ENCODE results near the gene IGFBP3. TPM values are rescaled to one million over a fixed set of nuclear protein-coding genes. Genes with fewer than 3 reads are reported as not detected.

Gene IGFBP3
- total and polyA plus RNA-seq, 8 donors, result 33.8 to 82.3 (median 48.9) TPM

- TF ChIP-seq, protein P1, sequence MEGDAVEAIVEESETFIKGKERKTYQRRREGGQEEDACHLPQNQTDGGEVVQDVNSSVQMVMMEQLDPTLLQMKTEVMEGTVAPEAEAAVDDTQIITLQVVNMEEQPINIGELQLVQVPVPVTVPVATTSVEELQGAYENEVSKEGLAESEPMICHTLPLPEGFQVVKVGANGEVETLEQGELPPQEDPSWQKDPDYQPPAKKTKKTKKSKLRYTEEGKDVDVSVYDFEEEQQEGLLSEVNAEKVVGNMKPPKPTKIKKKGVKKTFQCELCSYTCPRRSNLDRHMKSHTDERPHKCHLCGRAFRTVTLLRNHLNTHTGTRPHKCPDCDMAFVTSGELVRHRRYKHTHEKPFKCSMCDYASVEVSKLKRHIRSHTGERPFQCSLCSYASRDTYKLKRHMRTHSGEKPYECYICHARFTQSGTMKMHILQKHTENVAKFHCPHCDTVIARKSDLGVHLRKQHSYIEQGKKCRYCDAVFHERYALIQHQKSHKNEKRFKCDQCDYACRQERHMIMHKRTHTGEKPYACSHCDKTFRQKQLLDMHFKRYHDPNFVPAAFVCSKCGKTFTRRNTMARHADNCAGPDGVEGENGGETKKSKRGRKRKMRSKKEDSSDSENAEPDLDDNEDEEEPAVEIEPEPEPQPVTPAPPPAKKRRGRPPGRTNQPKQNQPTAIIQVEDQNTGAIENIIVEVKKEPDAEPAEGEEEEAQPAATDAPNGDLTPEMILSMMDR (IDR thresholded peaks at IDR 0.05), result no peak
- ATAC-seq (no peak), DNase-seq (no peak)
- no peaks in the 10 kb centered on the region for H3K36me3 ChIP-seq
- H3K4me1 ChIP-seq, result peaks cover 0 to 8% of the 10 kb centered on the region in 2 donors
- H3K9me3 ChIP-seq, result no peaks in the 10 kb centered on the region
- H3K4me3 ChIP-seq, result no peak overlapping the region
- H3K27ac ChIP-seq, result no peak overlapping the region
- intact Hi-C loops (cut with DNase I), result no loop called here
- peaks cover 18 to 79% of the 10 kb centered on the region in 2 donors for H3K27me3 ChIP-seq
These were observed 32.1 kb downstream of the IGFBP3 start for GRCh38 chr7:45888993-45889366.

DNA sequence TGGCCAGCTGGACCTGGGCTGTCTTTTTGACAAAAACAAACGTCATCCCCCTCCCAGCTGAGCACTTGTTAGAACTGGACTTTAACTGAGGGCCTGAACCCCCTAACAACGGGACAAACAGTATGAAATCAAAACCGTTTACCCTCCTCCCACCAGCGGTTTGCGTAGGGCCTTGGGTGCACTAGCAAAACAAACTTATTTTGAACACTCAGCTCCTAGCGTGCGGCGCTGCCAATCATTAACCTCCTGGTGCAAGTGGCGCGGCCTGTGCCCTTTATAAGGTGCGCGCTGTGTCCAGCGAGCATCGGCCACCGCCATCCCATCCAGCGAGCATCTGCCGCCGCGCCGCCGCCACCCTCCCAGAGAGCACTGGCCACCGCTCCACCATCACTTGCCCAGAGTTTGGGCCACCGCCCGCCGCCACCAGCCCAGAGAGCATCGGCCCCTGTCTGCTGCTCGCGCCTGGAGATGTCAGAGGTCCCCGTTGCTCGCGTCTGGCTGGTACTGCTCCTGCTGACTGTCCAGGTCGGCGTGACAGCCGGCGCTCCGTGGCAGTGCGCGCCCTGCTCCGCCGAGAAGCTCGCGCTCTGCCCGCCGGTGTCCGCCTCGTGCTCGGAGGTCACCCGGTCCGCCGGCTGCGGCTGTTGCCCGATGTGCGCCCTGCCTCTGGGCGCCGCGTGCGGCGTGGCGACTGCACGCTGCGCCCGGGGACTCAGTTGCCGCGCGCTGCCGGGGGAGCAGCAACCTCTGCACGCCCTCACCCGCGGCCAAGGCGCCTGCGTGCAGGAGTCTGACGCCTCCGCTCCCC lies 32.7 kb downstream of the IGFBP3 start, which contains the start of gene IGFBP1:
Gene IGFBP1, plus strand, starts transcription at position 304 of the 808 bp plus-strand sequence. Its CDS starts 165 bp downstream, at position 469.
- H3K4me1 ChIP-seq, result peaks cover 0 to 8% of the 10 kb centered on the region in 2 donors
- no peak within 1 kb of the TSS for H3K27ac ChIP-seq
- H3K27me3 ChIP-seq, result peaks cover 18 to 73% of the 10 kb centered on the region in 2 donors
- no peak within 1 kb of the TSS for H3K4me3 ChIP-seq
- intact Hi-C loops (cut with DNase I), result no loop called here
- ATAC-seq (peak; percentile 61), DNase-seq (peak in 3 of 4 donors; percentile 11 to 71 (median 19))
- TF ChIP-seq, protein P1 (IDR thresholded peaks at IDR 0.05), result no peak
- H3K9me3 ChIP-seq, result no peaks in the 10 kb centered on the region
- H3K36me3 ChIP-seq, result no peaks in the 10 kb centered on the region

DNA sequence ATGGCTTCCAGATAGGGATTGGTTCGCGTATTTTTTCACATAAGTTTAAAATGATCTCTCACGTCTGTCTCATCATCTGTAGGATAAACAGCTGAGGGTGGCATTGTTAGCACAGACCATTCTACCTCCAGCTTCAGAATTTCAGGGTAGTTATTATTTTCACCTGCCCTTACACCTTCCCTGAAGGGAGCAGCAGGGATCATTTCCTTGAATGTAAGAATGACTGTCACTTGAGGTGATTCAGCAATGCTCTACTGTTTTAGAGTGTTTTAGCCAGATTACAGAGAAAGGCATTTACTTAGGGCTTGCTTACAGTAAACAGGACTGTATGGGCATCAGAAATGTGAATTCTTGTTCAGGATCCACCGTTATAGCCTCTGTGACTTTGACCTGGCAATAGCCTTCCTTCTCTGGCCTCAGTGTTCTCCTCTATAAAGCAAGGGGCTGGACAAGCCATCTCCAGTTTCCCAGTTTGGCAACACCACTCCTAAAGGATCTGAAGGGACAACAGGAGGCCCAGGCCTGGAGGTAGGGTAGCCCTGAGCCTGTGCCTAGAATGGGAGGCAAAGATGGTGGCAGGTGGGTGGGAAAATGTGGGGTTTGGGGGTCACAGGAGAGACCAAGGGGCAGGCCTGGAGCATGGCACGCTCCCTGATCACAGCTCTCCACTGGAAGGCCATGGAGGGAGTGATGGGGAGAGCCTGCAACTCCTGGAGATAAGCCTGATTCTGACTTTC lies 34.0 kb downstream of the IGFBP3 start:
- ATAC-seq (no peak), DNase-seq (no peak)
- Histone ChIP-seq H3K36me3 (no peaks in the 10 kb centered on the region), H3K9me3 (no peaks in the 10 kb centered on the region), H3K27me3 (peaks cover 18 to 71% of the 10 kb centered on the region in 2 donors), H3K27ac (no peak overlapping the region), H3K4me3 (no peak overlapping the region), H3K4me1 (peaks cover 0 to 8% of the 10 kb centered on the region in 2 donors)
- TF ChIP-seq, protein P1 (IDR thresholded peaks at IDR 0.05), result no peak
- intact Hi-C loops (cut with DNase I), result no loop called here

DNA sequence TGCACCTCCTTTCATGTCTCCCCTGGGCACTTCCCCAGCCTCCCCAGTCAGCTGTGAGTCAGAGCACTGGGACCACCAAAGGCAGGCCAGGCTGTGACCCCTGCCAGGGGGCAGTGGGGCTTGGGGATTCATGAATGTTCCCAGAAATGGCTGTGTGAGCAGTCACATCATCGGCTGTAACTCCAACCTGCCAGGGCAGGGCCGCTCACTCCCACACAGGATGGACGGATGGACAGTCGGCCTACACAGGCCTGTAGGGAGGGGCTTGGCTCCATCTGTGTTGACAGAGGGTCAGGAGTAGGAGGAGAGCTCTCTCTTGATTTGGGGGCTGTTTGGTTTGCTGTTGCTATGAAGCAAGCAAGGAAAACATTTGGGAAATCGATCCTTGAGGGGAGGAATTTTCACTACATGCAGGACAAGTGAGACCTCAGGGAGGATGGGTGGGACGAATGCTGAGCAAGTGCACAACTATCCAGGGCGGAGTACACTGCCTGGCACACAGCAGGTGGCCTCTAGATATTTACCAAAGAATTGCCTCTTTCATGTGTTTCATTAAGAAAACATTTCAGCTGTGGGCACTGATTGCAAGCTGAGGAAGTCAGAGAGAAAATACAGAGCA lies 35.7 kb downstream of the IGFBP3 start:
- H3K9me3 ChIP-seq, result no peaks in the 10 kb centered on the region
- intact Hi-C loops (cut with DNase I), result no loop called here
- H3K27ac ChIP-seq, result no peak overlapping the region
- no peak overlapping the region for H3K4me3 ChIP-seq
- ATAC-seq (no peak), DNase-seq (no peak)
- no peaks in the 10 kb centered on the region for H3K36me3 ChIP-seq
- peaks cover 18 to 63% of the 10 kb centered on the region in 2 donors for H3K27me3 ChIP-seq
- peaks cover 0 to 8% of the 10 kb centered on the region in 2 donors for H3K4me1 ChIP-seq
- TF ChIP-seq, protein P1 (IDR thresholded peaks at IDR 0.05), result no peak

All from left lung (tissue), 10 donors.